Activated T-helper 17 cell treated with anti-CD3 and anti-CD28 coated beads, Interleukin-2, amount 50 U/mL, for 72 hours (primary cell): ENCODE results near the gene MPP2. TPM values are rescaled to one million over a fixed set of nuclear protein-coding genes. Genes with fewer than 3 reads are reported as not detected.
"Not testable (repeated sequence)": the region's sequence is repeated elsewhere in the genome, so short reads cannot be mapped to it uniquely, and the experiment has no call there.

ENCODE experiments used
- ATAC-seq: fragments of 150-1000 bp; cut with Tn5 transposase; replicated peaks from 2 replicates; pipeline ENCODE4 v1.10.0; 2021; ENCODE audit warnings: mild to moderate bottlenecking, moderate library complexity
- H3K27ac Mint-ChIP-seq: one replicate; pipeline ENCODE4 v1.8.0; 2022; ENCODE audit warnings: mixed read lengths
- H3K27me3 Mint-ChIP-seq: one replicate; pipeline ENCODE4 v1.8.0; 2022; ENCODE audit warnings: mixed read lengths
- H3K36me3 Mint-ChIP-seq: one replicate; pipeline ENCODE4 v1.8.0; 2022; ENCODE audit warnings: low read depth, mild to moderate bottlenecking, mixed read lengths
- H3K4me1 Mint-ChIP-seq: one replicate; pipeline ENCODE4 v1.8.0; 2022; ENCODE audit warnings: mixed read lengths
- H3K4me3 Mint-ChIP-seq: one replicate; pipeline ENCODE4 v1.8.0; 2022; ENCODE audit warnings: mild to moderate bottlenecking, mixed read lengths
- H3K9me3 Mint-ChIP-seq: one replicate; pipeline ENCODE4 v1.8.0; 2022; ENCODE audit warnings: mixed read lengths
- total RNA-seq, 2 donors: library from RNA; stranded (reverse); gene quantifications; one replicate each; pipeline ENCODE4 v1.2.3, GENCODE V29; 2022

The MPP2 gene
- total RNA-seq, 2 donors from 2014 or later = 1.3 to 3.3 TPM

DNA sequence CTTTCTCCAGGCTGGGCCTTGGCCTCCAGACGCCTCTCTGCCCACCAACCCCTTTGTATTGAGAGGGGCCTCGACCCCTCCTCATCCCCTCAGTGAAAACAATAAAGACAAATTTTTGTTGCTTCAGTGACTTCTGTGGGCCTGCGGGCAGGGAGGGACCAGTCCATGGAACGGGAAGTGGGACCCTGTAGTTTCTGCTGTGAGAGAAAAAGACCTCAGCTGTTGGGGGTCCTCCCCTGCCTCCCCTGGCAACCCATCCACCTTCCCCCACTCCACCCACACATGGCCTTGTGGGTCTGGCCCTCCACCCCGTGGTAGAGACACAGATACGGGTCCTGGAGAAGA lies 31.5 kb upstream of the MPP2 start:
- Mint-ChIP-seq H3K36me3 (no peaks in the 10 kb centered on the region), H3K4me1 (no peaks in the 10 kb centered on the region), H3K27me3 (no peaks in the 10 kb centered on the region), H3K4me3 (peak overlapping the region; percentile 53), H3K9me3 (no peaks in the 10 kb centered on the region), H3K27ac (no peak overlapping the region)
- ATAC-seq = no peak

DNA sequence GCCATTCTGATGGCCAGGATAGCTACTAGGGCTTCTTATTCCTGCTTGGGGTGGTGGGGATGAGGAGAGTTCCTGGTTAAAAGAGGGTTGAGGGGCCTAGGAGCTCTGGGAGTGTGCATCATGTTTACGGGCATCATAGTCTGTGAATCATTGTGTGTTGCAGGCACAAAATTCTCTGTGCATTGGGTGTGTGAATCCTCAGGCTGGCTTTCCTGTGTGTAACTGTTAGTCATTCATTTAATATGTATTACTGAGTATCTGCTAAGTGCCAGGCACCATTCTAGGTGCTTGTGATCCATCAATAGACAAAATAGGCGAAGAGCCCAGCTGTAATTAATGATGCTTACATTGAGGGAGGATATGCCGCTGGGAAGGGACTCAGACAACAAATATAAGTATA lies 29.1 kb upstream of the MPP2 start:
- peak overlapping the region; percentile 53 for H3K4me3 Mint-ChIP-seq
- H3K4me1 Mint-ChIP-seq = no peaks in the 10 kb centered on the region
- no peaks in the 10 kb centered on the region for H3K9me3 Mint-ChIP-seq
- no peak overlapping the region for H3K27ac Mint-ChIP-seq
- no peaks in the 10 kb centered on the region for H3K36me3 Mint-ChIP-seq
- H3K27me3 Mint-ChIP-seq = no peaks in the 10 kb centered on the region
- no peak for ATAC-seq

DNA sequence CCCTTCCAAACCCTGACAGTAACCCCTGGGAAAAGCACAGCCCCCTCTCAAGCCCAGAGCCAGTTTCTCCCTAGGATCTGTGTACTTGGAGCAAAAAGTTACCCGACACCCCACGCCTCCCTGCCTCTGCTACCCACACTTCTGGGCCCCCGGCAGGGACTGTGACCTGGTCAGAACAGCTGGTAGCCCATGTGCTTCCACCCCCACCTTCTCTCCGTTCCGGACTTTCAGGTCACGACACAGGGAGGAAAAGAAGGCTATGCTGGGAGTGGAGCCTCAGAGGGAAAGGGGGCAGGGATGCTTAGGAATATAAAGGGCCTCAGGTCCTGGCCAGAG lies 28.6 kb upstream of the MPP2 start:
- Mint-ChIP-seq H3K9me3 (no peaks in the 10 kb centered on the region), H3K27me3 (no peaks in the 10 kb centered on the region), H3K36me3 (no peaks in the 10 kb centered on the region), H3K4me1 (no peaks in the 10 kb centered on the region), H3K27ac (no peak overlapping the region), H3K4me3 (no peak overlapping the region)
- ATAC-seq = no peak

DNA sequence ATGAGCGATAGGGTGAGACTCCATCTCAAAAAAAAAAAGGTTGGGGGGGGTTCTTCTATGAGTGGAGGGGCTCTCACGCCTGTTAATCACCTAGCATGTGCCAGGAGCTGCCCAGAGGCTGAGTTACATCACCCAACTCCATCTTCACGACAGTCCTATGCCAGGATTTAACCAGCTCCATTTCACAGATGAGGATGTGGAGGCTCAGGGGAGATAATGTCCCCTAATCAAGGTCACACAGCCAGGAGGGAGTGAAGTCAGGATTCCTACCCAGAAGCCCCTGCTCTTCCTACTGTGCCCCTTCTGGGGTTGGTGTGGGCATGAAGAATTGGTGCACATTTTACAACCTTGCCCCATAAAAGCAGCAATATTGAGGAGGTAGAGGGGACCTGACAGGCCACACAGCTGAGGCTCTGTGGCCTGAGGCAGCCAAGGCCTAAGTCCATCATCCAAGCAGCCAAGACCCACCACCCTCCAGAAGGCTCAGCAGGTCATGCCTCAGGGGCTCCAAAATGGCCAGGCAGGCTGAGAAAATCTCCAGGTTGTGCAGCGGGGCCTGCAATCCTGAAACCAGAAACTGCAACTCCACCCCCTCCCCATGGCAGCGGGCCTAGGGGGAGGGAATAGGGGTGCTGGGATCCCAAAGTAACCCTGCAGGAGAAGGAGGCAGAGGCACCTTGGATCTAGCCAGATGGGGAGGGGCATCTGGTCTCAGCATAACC lies 28.0 kb upstream of the MPP2 start:
- ATAC-seq = no peak
- H3K4me1 Mint-ChIP-seq = no peaks in the 10 kb centered on the region
- H3K27me3 Mint-ChIP-seq = no peaks in the 10 kb centered on the region
- H3K4me3 Mint-ChIP-seq = no peak overlapping the region
- no peaks in the 10 kb centered on the region for H3K9me3 Mint-ChIP-seq
- H3K36me3 Mint-ChIP-seq = no peaks in the 10 kb centered on the region
- H3K27ac Mint-ChIP-seq = no peak overlapping the region

DNA sequence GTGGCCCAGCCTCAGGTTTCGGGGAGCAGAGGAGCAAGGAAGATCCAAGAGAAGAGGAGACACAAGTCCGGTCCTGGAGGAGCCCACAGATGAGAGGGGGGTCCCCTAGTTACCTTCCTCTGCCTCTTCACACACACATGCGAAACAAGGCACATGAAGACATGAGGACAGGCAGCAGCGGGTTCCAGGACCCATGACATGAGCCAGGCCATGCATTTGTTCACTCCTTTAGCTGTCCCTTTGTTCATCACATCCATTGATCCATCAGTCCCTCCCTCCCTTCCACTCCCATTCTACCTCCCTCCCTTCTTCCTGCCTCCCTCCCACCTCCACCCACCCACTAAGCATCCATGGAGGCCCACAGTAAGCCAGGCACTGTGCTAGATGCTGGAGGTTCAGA lies 25.6 kb upstream of the MPP2 start:
- no peaks in the 10 kb centered on the region for H3K36me3 Mint-ChIP-seq
- no peak overlapping the region for H3K4me3 Mint-ChIP-seq
- no peaks in the 10 kb centered on the region for H3K9me3 Mint-ChIP-seq
- no peak for ATAC-seq
- H3K27ac Mint-ChIP-seq = no peak overlapping the region
- H3K4me1 Mint-ChIP-seq = peaks cover 3% of the 10 kb centered on the region
- no peaks in the 10 kb centered on the region for H3K27me3 Mint-ChIP-seq

DNA sequence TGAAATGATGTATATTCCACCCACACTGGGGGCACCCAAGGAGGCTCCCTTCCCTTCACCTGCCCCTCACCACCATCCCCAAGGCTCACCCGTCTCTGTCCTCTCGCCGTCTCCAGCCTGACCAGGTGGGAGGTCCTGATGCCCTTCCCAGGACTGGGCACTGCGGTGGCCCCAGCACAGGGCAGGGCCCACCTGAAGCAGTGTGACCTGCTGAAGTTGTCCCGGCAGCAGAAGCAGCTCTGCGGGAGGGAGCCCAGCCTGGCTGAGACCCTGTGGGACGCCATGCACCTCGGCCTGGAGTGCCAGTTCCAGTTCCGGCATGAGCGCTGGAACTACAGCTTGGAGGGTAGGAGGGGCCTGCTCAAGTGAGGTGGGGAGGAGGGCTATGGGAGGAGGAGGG lies 25.0 kb upstream of the MPP2 start:
- Mint-ChIP-seq H3K36me3 (no peaks in the 10 kb centered on the region), H3K27me3 (no peaks in the 10 kb centered on the region), H3K27ac (no peak overlapping the region), H3K4me3 (no peak overlapping the region), H3K9me3 (no peaks in the 10 kb centered on the region), H3K4me1 (peaks cover 7% of the 10 kb centered on the region)
- ATAC-seq = no peak

DNA sequence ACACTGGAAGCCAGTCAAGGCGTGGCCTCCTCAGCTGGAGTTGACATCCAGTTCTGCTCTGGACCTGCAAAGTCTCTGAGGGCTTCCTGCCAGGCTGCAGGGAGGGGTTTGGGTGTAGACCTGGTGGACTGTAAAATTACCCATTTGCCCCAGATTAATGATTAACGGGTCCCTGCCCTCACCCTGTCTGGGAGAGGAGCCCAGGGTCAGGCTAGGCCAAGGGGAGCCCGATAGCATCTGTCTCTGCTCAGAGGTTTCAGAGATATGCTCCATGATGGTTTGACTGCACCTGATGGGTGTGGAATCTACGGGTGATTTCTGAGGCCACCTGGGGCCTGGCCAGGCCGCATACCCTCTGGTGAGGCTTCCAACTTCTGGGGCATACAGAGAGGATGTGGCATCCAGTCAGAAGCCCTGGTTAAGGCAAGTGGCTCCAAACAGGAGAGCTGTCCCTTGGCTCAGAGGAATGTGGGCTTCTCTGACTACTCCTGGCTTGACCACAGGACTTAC lies 23.8 kb upstream of the MPP2 start:
- Mint-ChIP-seq H3K4me1 (peaks cover 11% of the 10 kb centered on the region), H3K4me3 (no peak overlapping the region), H3K9me3 (no peaks in the 10 kb centered on the region), H3K36me3 (no peaks in the 10 kb centered on the region), H3K27me3 (no peaks in the 10 kb centered on the region), H3K27ac (no peak overlapping the region)
- no peak for ATAC-seq

DNA sequence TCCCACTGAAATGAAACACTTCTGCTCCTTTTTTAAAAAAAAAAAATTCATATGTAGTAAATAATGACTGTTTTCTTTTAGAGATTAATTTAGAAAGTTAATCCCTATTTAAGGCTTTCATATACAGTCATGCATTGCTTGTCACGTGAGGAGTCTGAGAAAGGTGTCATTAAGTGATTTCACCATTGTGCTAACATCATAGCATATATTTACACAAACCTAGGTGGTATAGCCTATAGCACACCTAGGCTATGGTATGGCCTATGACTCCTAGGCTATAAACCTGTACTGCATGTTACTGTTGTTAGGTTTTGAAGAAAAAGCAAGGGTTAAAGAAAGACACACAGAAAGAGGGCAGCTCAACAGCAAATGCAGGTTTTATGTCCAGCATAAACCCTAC lies 21.3 kb upstream of the MPP2 start:
- ATAC-seq = peak; percentile 73
- H3K27me3 Mint-ChIP-seq = no peaks in the 10 kb centered on the region

DNA sequence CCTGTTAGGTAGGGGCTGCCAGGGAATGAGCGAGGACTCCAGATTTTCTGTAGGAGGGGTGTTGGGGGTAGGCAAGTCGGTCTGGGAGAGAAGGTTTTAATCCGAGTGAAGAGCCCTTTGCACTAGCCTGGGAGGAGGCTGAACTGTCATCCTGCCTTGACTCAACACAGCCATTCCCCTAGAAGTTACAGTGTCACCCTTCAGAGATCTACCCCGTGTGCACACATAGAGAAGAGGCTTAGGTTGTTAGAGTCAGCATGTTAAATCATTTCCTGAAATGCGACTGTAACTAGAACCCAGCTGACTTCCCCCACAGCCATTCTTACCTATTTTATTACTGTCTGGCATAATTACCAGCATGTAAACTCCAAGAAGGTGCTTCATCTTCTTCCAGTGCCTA lies 20.6 kb upstream of the MPP2 start:
- H3K27ac Mint-ChIP-seq = peak overlapping the region; percentile 14
- peak; percentile 88 for ATAC-seq
- not testable (repeated sequence) for H3K36me3 Mint-ChIP-seq, H3K9me3 Mint-ChIP-seq, H3K27me3 Mint-ChIP-seq
- peak overlapping the region; percentile 69 for H3K4me3 Mint-ChIP-seq
- H3K4me1 Mint-ChIP-seq = peaks cover 11% of the 10 kb centered on the region

More for the DNA sequence above, 21.3 kb upstream of the MPP2 start:
- Mint-ChIP-seq H3K36me3 (no peaks in the 10 kb centered on the region), H3K4me3 (no peak overlapping the region), H3K4me1 (peaks cover 11% of the 10 kb centered on the region), H3K27ac (no peak overlapping the region), H3K9me3 (no peaks in the 10 kb centered on the region)

DNA sequence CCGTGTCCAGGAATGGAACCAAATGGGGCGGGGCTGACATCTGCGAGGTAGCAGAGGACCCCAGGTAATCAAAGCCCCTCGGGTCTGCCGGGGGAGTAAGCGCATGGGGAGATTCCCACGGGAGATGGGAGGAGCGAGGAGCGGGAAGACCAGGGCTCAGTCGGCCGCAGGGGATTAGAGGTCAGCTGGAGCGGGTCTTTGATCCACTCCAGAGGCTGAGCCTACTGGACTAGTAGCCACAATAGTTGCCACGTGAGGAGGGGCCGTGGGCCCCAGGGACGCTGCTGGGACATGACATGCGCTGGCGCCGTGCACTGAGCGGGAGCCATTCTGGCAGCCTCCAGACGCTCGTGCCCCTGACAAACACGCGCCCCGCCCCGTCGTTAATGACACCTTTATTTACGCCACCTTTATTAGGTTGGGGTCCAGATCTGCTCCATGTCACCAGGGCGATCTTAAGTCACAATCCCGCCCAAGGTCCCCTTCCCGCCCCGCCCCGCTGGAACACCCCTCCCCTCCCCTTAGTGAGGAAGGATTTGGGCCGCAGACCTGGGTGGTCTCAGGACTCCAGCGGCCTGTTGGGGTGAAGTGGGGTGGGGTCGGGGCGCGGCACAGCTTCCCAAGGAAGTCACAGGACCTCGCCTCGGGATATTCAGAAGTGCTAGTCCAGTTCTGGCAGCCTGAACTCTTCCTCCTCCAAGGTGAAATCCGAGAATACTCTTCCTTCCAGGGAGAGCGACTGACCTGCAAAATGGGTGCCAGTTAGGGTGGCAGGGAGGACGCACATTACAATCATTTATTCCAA lies 19.9 kb upstream of the MPP2 start:
- peak; percentile 39 for ATAC-seq
- Mint-ChIP-seq H3K27ac (peak overlapping the region; percentile 72), H3K27me3 (no peaks in the 10 kb centered on the region)

DNA sequence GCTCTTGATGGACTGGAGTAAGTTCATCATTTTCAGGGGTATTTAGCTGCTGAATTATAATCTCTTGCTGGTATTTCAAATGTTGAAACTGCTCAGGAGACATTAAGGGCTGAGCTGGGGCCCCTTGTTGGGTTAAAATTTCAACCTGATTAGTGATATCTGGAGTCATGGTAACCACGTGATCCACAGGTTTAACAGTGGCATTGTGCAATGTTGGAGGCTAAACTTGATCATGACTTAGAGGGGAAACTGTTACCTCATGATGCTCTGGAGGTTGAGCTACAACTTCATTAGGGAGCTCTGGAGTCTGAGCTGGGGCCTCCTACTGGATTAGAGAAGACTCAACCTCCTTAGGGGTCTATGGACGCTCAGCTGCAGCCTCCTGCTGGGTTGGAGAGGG lies 17.2 kb upstream of the MPP2 start:
- Mint-ChIP-seq H3K36me3 (no peaks in the 10 kb centered on the region), H3K9me3 (no peaks in the 10 kb centered on the region), H3K27me3 (no peaks in the 10 kb centered on the region), H3K4me3 (no peak overlapping the region), H3K4me1 (peaks cover 11% of the 10 kb centered on the region), H3K27ac (no peak overlapping the region)
- no peak for ATAC-seq

More for the DNA sequence above, 19.9 kb upstream of the MPP2 start:
- Mint-ChIP-seq H3K4me1 (peaks cover 11% of the 10 kb centered on the region), H3K4me3 (peak overlapping the region; percentile 69), H3K9me3 (no peaks in the 10 kb centered on the region), H3K36me3 (no peaks in the 10 kb centered on the region)

DNA sequence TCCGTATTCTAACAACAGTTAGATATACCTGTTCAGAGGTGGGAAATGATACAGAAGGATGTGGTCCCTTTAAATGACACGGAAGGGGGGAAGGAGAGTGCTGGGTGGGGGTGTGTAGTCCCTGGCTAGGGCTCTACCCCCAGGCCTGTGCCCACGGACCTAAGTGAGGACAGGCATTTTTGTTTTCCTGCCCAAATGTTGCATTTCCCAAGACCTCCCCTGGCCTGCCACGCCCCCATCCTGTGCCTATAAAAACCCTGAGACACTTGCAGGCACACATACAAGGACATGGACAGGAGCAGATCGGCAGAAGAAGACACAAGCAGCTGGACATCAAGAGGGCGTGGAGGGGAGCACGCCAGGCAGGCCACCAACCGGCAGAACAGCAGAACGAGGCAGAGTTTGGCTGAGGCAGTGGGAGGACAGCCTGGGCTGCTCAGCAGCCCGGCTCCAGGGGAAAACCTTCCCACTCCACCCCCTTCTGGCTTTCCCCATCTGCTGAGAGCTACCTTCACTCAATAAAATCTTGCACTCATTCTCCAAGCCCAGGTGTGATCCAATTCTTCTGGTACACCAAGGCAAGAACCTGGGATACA lies 13.3 kb upstream of the MPP2 start:
- no peaks in the 10 kb centered on the region for H3K27me3 Mint-ChIP-seq
- H3K4me3 Mint-ChIP-seq = no peak overlapping the region
- ATAC-seq = no peak
- H3K27ac Mint-ChIP-seq = no peak overlapping the region
- no peaks in the 10 kb centered on the region for H3K9me3 Mint-ChIP-seq
- H3K4me1 Mint-ChIP-seq = no peaks in the 10 kb centered on the region
- no peaks in the 10 kb centered on the region for H3K36me3 Mint-ChIP-seq

DNA sequence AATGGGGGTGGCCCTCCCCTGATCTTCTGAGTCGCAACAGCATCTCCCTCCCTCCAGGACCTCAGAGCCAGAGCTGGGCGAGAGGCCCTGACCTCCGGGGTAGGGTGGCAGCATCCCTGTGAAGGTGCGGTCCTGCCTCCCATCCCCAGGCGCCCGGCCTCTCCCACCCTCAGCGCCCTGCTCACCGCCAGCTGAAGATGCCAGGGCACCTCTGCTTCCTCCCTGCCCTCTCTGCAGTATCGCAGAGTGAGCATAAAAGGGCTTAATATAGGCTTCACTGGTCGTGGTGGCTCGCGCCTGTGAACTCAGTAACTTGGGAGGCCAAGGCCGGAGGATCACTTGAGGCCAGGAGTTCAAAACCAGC lies 10.7 kb upstream of the MPP2 start:
- H3K4me1 Mint-ChIP-seq = no peaks in the 10 kb centered on the region
- no peaks in the 10 kb centered on the region for H3K27me3 Mint-ChIP-seq
- no peaks in the 10 kb centered on the region for H3K9me3 Mint-ChIP-seq
- H3K4me3 Mint-ChIP-seq = peak overlapping the region; percentile 71
- H3K36me3 Mint-ChIP-seq = no peaks in the 10 kb centered on the region
- ATAC-seq = peak; percentile 8
- no peak overlapping the region for H3K27ac Mint-ChIP-seq

DNA sequence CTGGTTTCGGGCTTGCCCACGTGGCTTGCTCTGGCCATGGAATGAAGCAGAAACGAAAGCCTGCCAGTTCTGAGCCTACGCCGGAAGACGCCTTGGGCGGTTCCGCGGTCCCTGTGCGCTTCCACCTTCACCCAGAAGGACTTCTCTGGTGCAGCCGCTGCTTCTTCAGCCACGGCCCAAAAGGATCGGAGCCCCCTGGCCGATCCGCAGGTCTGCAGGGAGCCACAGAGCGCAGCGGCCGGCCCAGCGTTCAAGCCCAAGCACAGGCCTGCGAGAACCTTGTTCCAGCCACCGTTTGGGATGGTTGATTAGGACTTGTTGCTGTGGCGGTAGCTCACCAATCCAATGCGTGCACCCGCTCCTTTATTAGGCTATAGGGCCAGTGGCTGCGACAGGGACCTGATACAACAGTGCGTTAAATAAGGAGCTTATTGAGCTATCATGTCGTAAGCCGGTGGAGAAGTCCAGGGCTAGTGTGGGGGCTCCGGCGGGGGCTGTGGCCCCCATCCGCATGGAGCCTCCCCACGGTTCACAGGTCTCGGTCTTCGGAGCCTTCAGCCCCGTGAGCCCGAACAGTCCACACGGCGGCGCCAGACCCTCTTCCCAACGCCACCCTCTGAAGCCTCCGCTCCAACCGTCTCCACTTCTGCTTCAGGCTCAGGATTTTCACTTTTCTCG lies 10.2 kb upstream of the MPP2 start:
- Mint-ChIP-seq H3K27ac (no peak overlapping the region), H3K4me3 (peak overlapping the region; percentile 71), H3K27me3 (no peaks in the 10 kb centered on the region), H3K4me1 (no peaks in the 10 kb centered on the region), H3K36me3 (no peaks in the 10 kb centered on the region), H3K9me3 (no peaks in the 10 kb centered on the region)
- ATAC-seq = peak; percentile 82

DNA sequence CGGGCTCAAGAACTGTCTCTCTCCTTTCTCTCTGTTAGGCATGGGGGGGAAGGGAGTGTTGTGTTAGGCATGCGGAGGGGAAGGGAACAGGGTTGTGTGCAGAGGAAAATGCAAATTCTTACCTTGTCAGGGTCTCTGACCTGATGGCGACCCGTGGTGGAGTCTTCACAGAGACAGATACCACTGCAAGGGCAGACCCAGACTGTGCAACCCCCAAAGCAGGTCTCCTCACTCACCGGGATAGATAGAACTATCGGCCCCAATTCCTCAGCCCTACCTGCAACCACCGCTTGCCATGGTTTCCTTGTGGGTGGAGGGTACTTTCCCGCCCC lies 9.6 kb upstream of the MPP2 start:
- H3K27ac Mint-ChIP-seq = no peak overlapping the region
- H3K27me3 Mint-ChIP-seq = no peaks in the 10 kb centered on the region
- peak overlapping the region; percentile 71 for H3K4me3 Mint-ChIP-seq
- H3K4me1 Mint-ChIP-seq = no peaks in the 10 kb centered on the region
- H3K36me3 Mint-ChIP-seq = no peaks in the 10 kb centered on the region
- no peak for ATAC-seq
- no peaks in the 10 kb centered on the region for H3K9me3 Mint-ChIP-seq
